Measurements from ENCODE around the gene NFIA.
A peak's percentile ranks its signal among the peaks of the same experiment; 100 is the strongest.

Gene NFIA

DNA sequence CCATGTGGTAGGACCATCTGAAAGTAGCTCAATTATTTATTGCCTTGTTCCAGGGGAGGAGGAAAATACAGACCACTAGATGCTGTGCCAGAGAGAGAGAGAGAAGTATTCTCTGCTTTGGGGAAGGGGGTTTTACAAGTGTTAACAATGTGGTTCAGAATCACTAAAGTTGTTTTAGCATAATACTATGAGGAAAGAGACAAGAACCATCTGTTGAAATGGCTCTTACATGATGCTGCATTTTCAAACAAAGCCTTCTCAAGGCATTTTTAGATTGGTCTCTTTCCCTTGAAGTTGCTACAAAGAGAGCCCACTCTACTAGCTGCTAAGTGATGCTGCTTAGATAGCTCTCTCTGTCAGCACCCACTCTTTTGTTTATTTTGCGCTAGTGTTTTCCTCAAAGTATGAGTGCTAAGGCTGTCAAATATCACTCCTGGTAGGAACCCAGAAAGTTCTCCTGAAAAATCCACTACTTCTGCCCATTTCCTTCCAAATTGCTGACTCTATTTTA lies 255.1 kb downstream of the NFIA start:
- Histone ChIP-seq H3K27ac (ENCODE audit: extremely low read depth, low read depth, low read length) (peak overlapping the region; percentile 25; the same call in 1 of the 2 replicates), H3K4me3 (ENCODE audit: low read depth, low read length) (no peak overlapping the region), H3K9me3 (ENCODE audit: control insufficient read depth, insufficient read depth, low read depth, low read length) (no peaks in the 10 kb centered on the region), H3K36me3 (ENCODE audit: control insufficient read depth in 2 of 2, insufficient read depth in 1 of 2, low read length in 2 of 2) (peaks cover 3 to 6% of the 10 kb centered on the region in 2 experiments; a peak in 2 of 3 replicates), H3K4me1 (ENCODE audit: control insufficient read depth, insufficient read depth, low read length) (peaks cover 12% of the 10 kb centered on the region; the same call in 1 of the 2 replicates)
- CTCF ChIA-PET, result interaction anchor here (0.6 to 1.4 kb wide), 8 partner anchors 13 to 1181 kb away, joined by 3 to 5 read pairs (median 3); no protein-coding TSS in a partner anchor
- TF ChIP-seq, protein P1, sequence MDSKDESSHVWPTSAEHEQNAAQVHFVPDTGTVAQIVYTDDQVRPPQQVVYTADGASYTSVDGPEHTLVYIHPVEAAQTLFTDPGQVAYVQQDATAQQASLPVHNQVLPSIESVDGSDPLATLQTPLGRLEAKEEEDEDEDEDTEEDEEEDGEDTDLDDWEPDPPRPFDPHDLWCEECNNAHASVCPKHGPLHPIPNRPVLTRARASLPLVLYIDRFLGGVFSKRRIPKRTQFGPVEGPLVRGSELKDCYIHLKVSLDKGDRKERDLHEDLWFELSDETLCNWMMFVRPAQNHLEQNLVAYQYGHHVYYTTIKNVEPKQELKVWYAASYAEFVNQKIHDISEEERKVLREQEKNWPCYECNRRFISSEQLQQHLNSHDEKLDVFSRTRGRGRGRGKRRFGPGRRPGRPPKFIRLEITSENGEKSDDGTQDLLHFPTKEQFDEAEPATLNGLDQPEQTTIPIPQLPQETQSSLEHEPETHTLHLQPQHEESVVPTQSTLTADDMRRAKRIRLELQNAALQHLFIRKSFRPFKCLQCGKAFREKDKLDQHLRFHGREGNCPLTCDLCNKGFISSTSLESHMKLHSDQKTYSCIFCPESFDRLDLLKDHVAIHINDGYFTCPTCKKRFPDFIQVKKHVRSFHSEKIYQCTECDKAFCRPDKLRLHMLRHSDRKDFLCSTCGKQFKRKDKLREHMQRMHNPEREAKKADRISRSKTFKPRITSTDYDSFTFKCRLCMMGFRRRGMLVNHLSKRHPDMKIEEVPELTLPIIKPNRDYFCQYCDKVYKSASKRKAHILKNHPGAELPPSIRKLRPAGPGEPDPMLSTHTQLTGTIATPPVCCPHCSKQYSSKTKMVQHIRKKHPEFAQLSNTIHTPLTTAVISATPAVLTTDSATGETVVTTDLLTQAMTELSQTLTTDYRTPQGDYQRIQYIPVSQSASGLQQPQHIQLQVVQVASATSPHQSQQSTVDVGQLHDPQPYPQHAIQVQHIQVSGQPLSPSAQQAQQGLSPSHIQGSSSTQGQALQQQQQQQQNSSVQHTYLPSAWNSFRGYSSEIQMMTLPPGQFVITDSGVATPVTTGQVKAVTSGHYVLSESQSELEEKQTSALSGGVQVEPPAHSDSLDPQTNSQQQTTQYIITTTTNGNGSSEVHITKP (tag by site-specific recombination; IDR thresholded peaks at IDR 0.05), result no peak
- TF ChIP-seq ZNF140 (tag by site-specific recombination; IDR thresholded peaks at IDR 0.05) (no peak), GFI1B (tag by site-specific recombination; IDR thresholded peaks at IDR 0.05) (no peak), ZNF416 (tag by site-specific recombination; IDR thresholded peaks at IDR 0.05) (no peak), GLI4 (tag by site-specific recombination; IDR thresholded peaks at IDR 0.05) (no peak), ZFP3 (tag by site-specific recombination; IDR thresholded peaks at IDR 0.05; ENCODE audit: low read depth) (no peak), ZNF341 (tag by site-specific recombination; IDR thresholded peaks at IDR 0.05; ENCODE audit: low read depth) (0 out of 2 replicates have a peak, but pooled peaks have one; percentile 3), ZNF366 (tag by site-specific recombination; conservative IDR thresholded peaks at IDR 0.05) (no peak)
- TF ChIP-seq, protein P2, sequence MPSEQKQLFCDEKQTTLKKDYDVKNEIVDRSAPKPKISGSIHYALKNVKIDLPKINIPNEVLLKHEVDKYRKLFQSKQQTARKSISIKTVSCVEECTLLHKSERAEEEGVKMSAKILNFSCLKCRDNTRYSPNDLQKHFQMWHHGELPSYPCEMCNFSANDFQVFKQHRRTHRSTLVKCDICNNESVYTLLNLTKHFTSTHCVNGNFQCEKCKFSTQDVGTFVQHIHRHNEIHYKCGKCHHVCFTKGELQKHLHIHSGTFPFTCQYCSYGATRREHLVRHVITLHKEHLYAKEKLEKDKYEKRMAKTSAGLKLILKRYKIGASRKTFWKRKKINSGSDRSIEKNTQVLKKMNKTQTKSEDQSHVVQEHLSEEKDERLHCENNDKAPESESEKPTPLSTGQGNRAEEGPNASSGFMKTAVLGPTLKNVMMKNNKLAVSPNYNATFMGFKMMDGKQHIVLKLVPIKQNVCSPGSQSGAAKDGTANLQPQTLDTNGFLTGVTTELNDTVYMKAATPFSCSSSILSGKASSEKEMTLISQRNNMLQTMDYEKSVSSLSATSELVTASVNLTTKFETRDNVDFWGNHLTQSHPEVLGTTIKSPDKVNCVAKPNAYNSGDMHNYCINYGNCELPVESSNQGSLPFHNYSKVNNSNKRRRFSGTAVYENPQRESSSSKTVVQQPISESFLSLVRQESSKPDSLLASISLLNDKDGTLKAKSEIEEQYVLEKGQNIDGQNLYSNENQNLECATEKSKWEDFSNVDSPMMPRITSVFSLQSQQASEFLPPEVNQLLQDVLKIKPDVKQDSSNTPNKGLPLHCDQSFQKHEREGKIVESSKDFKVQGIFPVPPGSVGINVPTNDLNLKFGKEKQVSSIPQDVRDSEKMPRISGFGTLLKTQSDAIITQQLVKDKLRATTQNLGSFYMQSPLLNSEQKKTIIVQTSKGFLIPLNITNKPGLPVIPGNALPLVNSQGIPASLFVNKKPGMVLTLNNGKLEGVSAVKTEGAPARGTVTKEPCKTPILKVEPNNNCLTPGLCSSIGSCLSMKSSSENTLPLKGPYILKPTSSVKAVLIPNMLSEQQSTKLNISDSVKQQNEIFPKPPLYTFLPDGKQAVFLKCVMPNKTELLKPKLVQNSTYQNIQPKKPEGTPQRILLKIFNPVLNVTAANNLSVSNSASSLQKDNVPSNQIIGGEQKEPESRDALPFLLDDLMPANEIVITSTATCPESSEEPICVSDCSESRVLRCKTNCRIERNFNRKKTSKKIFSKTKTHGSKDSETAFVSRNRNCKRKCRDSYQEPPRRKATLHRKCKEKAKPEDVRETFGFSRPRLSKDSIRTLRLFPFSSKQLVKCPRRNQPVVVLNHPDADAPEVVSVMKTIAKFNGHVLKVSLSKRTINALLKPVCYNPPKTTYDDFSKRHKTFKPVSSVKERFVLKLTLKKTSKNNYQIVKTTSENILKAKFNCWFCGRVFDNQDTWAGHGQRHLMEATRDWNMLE (tag by site-specific recombination; conservative IDR thresholded peaks at IDR 0.05; ENCODE audit: low read depth), result no peak
- POLR2A ChIA-PET, result interaction anchor here (1.2 kb wide), 1 partner anchor 255 kb away, joined by 3 read pairs; the partner anchor contains the start of gene NFIA

DNA sequence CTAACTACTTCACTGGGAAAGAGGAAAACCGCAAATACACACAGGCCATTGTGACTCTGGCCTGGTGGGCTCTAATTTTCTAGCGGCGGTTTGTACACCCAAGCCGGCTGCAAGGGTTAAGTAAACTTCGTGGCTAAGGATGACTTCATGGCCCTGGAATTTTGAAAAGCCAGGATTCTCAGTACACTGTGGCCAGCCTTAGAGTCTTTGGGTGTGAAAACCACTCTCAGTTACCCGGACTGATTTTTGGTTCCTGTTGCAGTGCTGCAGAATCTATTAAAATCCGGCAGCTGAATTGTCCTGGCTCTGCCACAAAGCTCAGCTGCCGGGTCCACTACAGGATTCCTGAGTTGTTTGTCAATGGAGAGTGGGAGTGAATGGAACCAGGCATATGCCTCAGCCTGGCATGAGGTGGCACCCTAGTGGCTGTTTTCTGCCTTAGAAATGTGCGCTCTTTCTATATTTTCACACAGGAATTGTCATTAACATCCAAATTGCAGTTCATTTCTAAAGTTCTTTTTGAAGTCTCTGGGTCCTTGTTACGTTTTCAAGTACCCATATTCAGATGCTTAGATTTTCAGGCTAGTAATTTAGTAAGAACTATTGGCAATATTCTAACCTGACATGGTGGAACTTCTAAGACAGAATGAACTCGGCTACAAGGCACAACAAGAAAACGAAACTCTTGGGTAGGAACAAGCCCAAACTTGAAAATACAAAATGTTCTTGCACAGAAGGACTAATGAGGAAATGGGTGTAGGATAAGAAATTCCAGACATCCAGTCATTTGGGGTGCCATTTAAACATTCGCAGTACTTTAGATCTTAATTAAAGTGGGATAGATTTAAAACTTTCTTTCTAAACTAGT lies 255.9 kb downstream of the NFIA start:
- H3K27ac ChIP-seq (ENCODE audit: extremely low read depth, low read depth, low read length), result peak overlapping the region; percentile 25; the same call in 1 of the 2 replicates
- CTCF ChIA-PET, result interaction anchor here (0.6 to 1.6 kb wide), 8 partner anchors 37 to 363 kb away, joined by 3 to 5 read pairs (median 3); no protein-coding TSS in a partner anchor
- peaks cover 2 to 3% of the 10 kb centered on the region in 2 experiments; a peak in 2 of 3 replicates for H3K36me3 ChIP-seq (ENCODE audit: control insufficient read depth in 2 of 2, insufficient read depth in 1 of 2, low read length in 2 of 2)
- no peaks in the 10 kb centered on the region for H3K9me3 ChIP-seq (ENCODE audit: control insufficient read depth, insufficient read depth, low read depth, low read length)
- POLR2A ChIA-PET, result interaction anchor here (1.2 kb wide), 1 partner anchor 256 kb away, joined by 3 read pairs; the partner anchor contains the start of gene NFIA
- peaks cover 13% of the 10 kb centered on the region; the same call in 1 of the 2 replicates for H3K4me1 ChIP-seq (ENCODE audit: control insufficient read depth, insufficient read depth, low read length)
- peak overlapping the region; percentile 9 for H3K4me3 ChIP-seq (ENCODE audit: low read depth, low read length)
- TF ChIP-seq GFI1B (tag by site-specific recombination; IDR thresholded peaks at IDR 0.05), result peak; percentile 51; the same call in 1 of the 2 replicates
- TF ChIP-seq ZNF660 (tag by site-specific recombination; IDR thresholded peaks at IDR 0.05), result no peak; the same call in 1 of the 2 replicates
- no peak for TF ChIP-seq ZNF37A (tag by site-specific recombination; IDR thresholded peaks at IDR 0.05)
- no peak for TF ChIP-seq ZNF76 (tag by site-specific recombination; IDR thresholded peaks at IDR 0.05; ENCODE audit: borderline replicate concordance, low read depth)
- TF ChIP-seq ZNF366 (tag by site-specific recombination; conservative IDR thresholded peaks at IDR 0.05), result peak; percentile 14; the same call in 1 of the 2 replicates
- TF ChIP-seq, protein P1 (tag by site-specific recombination; IDR thresholded peaks at IDR 0.05), result no peak
- peak; percentile 61 for TF ChIP-seq ZNF629 (tag by site-specific recombination; IDR thresholded peaks at IDR 0.05)
- TF ChIP-seq ZNF571 (tag by site-specific recombination; IDR thresholded peaks at IDR 0.05), result no peak
- no peak for TF ChIP-seq ZNF514 (tag by site-specific recombination; IDR thresholded peaks at IDR 0.05)
- TF ChIP-seq ZNF521 (tag by site-specific recombination; IDR thresholded peaks at IDR 0.05), result no peak
- TF ChIP-seq KLF9 (tag by site-specific recombination; IDR thresholded peaks at IDR 0.05; ENCODE audit: low read depth), result no peak
- no peak for TF ChIP-seq ZNF837 (tag by site-specific recombination; IDR thresholded peaks at IDR 0.05)

All from HEK293 (cell line).